Activated CD4-positive, alpha-beta T cell treated with anti-CD3 and anti-CD28 coated beads, Interleukin-2, Interleukin-6, amounts not matched to agents 100 ng/mL and 50 ng/mL, durations not matched to agents 16 hours and 8 hours (primary cell): ENCODE data around the gene FAM217B.
A peak's percentile ranks its signal among the peaks of the same experiment; 100 is the strongest.

ENCODE experiments used
- DNase-seq: peaks from one replicate; pipeline ENCODE4 v3.0.0-alpha.2; 2020

Gene FAM217B

GRCh38 chr20:59940129-59940955 lies at the start of gene FAM217B, which contains the start of gene PPP1R3D:
TSS of gene FAM217B (plus strand) at chr20:59940389. CDS start at chr20:59943944, 3,555 bp downstream.
TSS of gene PPP1R3D (minus strand) at chr20:59940305. CDS start at chr20:59939931, 374 bp downstream.
- DNase-seq: peak; percentile 96

GRCh38 chr20:59891581-59891980 lies 48.6 kb upstream of the FAM217B start:
- no peak for DNase-seq

GRCh38 chr20:59895908-59896307 lies 44.3 kb upstream of the FAM217B start:
- DNase-seq: no peak

- no peak for DNase-seq
Observed at GRCh38 chr20:59902470-59902869, 37.7 kb upstream of the FAM217B start.

- DNase-seq: no peak
Observed at GRCh38 chr20:59903621-59904020, 36.6 kb upstream of the FAM217B start.

GRCh38 chr20:59908855-59909254 lies 31.3 kb upstream of the FAM217B start:
- no peak for DNase-seq

GRCh38 chr20:59911041-59911440 lies 29.1 kb upstream of the FAM217B start:
- DNase-seq: no peak

- DNase-seq: no peak
Observed at GRCh38 chr20:59912609-59913008, 27.6 kb upstream of the FAM217B start.

- DNase-seq: no peak
Observed at GRCh38 chr20:59920944-59921343, 19.2 kb upstream of the FAM217B start.

- DNase-seq: no peak
Observed at GRCh38 chr20:59923514-59923913, 16.7 kb upstream of the FAM217B start.

GRCh38 chr20:59925359-59925758 lies 14.8 kb upstream of the FAM217B start:
- no peak for DNase-seq

- DNase-seq: no peak
Observed at GRCh38 chr20:59925899-59926298, 14.3 kb upstream of the FAM217B start.

GRCh38 chr20:59931511-59932312 lies 8.5 kb upstream of the FAM217B start:
- no peak for DNase-seq

GRCh38 chr20:59932616-59933295 lies 7.4 kb upstream of the FAM217B start:
- no peak for DNase-seq

GRCh38 chr20:59933296-59933848 lies 6.8 kb upstream of the FAM217B start, which contains the start of gene SYCP2:
TSS of gene SYCP2 (minus strand) at chr20:59933637. CDS start at chr20:59922413, 11,224 bp downstream.
- peak; percentile 47 for DNase-seq

GRCh38 chr20:59933849-59934585 lies 6.2 kb upstream of the FAM217B start:
- peak; percentile 85 for DNase-seq

- DNase-seq: no peak
Observed at GRCh38 chr20:59935457-59936185, 4.6 kb upstream of the FAM217B start.

GRCh38 chr20:59936409-59936808 lies 3.8 kb upstream of the FAM217B start:
- DNase-seq: no peak

- no peak for DNase-seq
Observed at GRCh38 chr20:59937150-59937549, 3.0 kb upstream of the FAM217B start.

- no peak for DNase-seq
Observed at GRCh38 chr20:59938221-59938620, 2.0 kb upstream of the FAM217B start.

GRCh38 chr20:59938696-59939051 lies 1.5 kb upstream of the FAM217B start:
- DNase-seq: no peak
